NOMO-1 treated with dmso at 0.1 percent for 144 hours (cell line): ENCODE data around the gene FARP1.

Experiments used
- DNase-seq: peaks from one replicate; lab custom pipeline; 2025; ENCODE audit not compliant: unreplicated experiment; lab: John Stamatoyannopoulos, UW

The FARP1 gene

DNA sequence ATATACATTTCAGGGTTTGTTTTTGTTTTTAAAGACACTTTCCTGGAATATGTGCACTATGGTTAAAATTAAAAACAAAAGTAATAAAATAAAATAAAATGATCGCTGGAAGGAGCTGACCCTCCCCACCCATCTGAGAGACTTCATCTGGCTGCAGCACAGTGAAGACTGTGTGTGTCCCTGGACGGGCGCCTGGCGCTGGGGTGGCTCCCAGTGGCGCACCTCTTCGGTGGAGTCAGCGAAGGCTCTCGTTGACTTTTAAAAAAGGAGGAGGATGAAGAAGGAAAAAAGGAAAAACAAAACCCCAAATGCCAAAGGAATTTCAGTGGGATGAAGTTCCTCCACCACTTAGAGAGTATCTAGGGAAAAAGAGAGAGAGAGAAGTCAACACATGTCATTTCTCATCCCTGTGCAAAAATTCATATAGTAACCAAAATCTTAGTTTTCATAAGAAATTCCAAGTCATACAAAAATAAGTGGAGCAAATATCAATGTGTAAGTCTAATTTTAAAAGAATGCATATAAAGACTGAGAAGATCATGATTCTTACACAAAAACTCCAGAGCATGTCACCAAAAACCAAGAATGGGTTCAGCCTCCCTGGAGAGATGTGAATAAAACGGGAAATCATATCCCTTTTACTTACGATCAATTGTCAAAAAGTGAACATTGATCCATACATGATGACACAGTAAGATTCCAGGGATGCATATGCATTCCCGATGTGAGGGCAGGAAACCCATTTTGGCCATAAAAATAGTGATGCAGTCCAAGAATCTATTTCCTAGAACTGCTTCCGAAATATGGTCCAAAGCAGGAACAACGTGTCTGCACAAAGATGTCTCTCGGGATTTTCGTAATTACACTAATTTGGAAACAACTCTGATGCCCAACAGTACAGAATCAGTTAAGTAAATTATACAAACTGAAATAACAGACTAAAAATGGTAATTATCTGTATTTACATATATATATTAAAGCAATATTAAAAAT is 310.3 kb downstream of the FARP1 start:
- no peak for DNase-seq

GRCh38 chr13:98454389-98454881 is 311.5 kb downstream of the FARP1 start:
- DNase-seq: no peak

- no peak for DNase-seq
These were observed 313.5 kb downstream of the FARP1 start for GRCh38 chr13:98456413-98456845.

DNA sequence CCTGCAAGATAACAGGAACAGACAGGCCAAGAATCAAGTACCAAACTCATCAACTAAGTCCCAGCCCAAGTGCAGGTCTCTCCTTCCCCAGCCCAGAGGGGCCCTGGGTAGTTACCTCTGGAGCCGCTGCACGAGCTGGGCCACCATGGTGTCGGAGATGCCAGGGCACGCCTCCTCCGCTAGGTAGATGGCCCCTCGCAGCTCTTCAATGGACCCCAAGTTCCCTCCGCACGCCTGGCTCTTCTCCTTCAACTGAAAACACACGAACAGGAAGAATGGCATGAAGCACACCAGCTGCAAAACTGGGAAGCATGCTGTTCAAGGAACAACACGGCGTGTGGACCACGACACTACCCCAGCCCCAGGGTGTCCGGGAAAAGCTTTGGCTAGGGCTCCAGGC is 314.2 kb downstream of the FARP1 start:
- no peak for DNase-seq

DNA sequence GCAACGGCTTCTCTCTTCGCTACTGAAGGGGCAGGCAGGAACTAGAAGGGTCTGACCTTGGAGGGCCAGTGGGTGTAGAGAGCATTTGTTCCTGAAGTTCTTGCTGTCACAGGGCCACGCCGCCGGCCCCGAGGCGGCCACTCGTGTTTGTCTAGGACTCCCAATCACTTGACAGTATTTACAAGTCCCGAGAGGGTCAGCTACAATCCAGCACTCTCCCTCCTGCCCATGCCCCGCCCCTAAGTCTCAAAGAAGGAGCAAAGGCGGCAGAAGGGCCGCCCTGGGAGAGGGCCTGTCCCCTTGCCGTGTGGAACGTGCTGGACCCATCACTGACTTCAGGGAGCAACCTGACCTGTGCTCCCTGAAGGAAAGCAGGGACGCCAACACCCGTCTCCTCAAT is 315.5 kb downstream of the FARP1 start:
- DNase-seq: no peak

GRCh38 chr13:98459171-98459681 is 316.3 kb downstream of the FARP1 start:
- no peak for DNase-seq

DNA sequence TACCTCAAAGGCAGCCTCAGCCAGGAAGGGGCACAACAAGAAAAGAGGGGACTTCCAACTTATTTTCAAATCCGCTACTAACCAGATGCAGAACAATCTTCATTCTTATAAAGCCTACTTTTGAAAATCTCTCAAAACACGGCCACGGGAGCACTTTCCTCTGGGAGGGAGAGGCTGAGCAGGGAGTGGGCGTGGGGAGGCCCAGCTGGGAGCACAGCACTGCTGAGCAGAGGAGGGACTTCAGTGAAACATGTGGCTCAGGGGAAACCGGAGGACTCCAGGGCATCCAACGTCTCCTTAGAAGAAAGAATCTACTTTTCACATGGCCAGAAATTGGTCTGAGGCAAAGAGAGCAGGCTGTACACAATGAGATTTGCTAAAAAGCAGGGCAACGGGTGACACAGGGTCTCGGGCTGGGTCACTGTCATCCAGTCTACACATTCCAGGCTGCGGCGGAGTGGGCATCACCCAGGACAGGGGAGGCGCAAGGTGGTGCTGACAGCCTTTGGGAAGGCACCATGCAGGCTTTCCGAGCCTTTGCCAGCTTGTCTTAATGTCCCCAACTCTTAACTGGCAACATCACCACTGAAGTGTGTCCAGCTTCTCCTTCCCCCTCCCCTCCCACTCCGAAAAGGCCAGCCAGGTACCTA is 317.0 kb downstream of the FARP1 start:
- DNase-seq: no peak

DNA sequence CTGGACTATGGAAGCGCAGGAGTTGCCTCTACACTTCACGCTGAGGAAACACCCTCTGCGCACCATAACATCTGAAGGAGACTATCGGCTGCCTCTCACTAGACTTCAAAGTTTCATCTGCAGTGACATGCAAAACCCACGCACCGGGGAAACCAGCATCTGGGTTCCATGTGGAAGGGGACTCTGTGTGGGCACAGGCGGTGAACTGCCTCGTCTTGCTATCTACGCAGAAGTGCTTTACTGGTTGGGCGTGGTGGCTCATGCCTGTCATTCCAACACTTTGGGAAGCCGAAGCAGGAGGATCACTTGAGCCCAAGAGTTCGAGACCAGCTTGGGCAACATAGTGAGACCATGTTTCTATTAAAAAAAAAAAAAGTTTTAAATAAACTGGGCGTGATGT is 317.6 kb downstream of the FARP1 start:
- DNase-seq: no peak

- no peak for DNase-seq
These were observed 318.8 kb downstream of the FARP1 start for GRCh38 chr13:98461486-98462240.

DNA sequence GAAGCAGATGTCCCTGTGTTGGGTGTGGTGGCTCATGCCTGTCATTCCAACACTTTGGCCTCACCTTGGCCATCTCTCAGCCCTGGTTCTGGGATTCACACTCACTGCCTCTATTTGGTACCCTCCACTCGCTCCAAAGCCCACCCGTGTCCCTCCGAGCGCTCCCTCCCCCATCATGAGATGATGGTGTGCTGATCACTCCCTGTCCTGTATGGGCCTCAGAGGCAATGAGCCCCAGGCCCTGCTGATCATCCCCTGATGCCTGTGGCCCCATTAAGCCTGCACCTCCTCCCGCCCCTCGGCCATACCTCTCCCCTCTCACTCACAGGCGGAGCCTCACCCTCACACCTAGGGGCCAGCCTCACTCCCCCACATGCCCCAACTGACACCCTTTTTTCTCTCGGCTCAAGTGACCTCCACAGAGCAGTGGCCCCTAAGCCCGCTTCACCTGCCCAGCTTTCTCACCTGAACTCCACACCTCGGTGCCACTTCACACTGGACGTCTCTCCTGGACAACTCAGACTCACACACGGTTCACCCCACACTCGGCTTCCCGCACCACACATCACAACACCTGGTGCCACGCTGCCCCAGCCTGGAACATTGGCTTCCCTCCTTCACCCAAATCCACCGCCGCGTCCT is 319.5 kb downstream of the FARP1 start:
- DNase-seq: no peak

DNA sequence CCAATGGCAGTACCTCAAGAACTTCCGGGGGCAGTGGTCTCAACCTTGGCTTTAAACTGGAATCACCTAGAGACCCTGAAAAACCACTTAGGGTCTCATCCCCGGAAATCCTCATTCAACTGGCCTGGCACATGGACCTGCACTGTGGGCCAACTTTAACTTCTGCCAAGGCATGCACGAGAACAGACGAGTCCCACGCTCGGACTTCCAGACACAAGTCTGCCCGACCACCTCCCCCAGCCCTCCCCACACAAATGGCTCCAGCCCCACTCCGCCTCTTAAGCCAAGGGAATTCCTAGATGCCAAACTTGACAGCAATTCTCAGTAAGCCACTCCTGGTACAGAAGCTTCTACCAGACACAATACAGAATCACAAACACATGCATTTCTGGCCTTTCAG is 320.1 kb downstream of the FARP1 start:
- no peak for DNase-seq

DNA sequence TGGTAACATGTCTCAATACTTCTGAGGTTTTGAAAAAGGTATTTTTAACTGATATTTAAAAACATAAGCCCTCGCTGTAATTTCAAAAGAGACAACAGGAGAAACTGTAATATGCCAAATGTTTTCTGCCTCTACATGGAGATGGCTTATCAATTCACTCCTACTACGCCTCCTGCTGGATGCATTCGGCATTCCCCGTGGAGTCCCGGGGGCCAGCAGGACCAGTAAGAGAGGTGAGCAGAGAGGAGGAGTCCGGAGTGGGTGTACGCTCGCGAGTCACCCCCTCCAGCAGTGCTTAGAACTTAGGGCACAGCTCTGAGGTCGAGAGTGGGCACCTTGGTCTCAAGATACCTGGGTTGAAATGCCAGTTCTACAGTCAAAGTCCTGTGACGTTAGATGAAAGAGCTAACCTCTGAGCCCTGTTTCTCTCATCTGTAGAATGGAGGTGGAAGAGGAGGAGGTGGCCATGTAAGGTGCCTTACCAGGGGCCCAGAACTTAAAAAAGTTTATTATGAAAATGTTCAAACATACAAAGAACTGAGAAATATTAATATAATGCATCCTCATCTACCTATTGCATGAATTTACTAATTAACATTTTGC is 323.8 kb downstream of the FARP1 start:
- no peak for DNase-seq

DNA sequence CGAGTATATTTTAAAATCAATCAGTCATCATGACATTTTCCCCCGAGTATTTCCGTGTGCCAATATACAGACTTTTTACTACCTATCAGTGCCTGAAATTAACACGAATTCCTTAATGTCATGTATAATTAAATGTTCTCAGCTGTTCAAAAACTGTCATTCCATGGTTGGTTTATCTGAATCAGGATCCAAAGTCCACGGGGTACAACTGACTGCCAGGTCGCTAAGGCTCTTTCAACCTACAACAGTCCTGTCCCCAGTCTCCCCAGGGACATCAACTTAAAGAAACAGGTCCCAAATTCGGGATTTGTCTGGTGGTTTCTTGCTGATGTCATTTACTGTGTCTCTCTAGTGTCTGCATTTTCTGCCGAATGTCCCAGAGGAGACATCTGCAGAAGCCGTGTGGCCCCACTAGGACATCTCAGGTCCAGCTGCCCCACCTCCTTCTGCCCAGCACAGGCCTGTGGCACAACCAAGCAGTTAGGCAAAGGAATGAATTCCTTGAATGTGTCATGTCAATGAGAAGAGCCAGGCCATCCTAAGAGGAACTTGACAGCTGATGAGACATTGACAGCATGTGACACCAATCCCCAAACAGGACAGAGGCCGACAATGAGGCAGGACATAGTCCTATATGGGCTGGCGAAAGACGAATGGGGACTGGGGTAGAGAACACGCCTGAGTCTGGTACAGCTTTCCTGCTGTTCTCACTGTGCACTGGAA is 324.5 kb downstream of the FARP1 start:
- DNase-seq: no peak

DNA sequence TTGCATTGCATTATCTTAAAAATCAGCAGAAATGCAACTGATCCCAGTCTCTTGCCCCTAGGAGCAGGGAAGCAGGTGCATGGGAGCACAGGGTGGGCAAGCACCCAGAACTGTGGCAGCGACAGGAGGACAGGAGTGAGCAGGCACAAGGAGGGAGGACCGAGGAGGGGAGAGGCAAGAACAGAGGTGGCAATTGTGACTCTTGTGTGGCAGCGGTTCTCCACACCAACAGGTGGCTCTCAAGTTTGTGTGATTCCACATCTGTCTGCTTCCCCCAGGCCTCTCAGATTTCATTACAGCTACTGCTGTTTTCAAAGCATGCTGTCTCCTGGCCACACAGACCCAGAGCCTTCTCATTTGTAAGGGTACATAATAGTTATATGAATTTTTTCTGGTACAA is 325.5 kb downstream of the FARP1 start:
- DNase-seq: no peak

DNA sequence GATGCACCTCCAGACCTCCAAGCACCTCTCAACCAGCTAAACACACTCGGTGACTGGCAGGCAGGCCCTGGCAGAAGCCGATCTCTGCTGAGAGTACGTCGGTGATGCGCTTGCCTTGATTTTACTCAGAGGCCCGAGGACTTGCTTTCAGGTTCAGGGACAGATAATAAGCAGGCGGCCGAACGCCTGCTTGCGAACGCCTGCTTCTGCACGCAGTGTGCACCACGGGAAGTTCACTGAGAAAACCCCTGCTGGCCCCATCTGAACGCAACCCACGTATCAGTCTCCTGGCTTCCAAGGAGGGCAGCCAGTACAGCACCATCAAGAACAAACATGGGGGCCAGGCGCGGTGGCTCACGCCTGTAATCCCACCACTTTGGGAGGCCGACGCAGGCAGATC is 326.0 kb downstream of the FARP1 start:
- DNase-seq: no peak

DNA sequence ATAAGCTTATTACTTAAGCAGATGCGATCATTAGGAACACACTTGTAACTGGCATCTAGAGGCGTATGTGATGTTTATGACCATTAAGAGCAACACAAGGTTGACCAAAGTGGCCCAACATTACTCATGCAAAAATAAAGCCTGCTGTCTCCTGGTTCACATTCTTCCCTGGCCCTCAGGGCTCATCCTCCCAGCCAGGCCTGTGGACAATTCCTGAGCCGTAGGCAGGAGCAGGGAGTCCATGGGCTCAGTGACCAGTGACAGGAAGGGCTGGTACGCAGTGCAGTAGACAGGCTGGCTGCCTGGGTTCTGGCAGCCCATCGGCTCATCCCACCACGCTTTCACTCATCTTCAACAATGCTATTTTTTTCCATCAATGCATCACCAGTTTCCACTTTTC is 328.0 kb downstream of the FARP1 start:
- DNase-seq: no peak

GRCh38 chr13:98471934-98472333 is 329.0 kb downstream of the FARP1 start:
- no peak for DNase-seq

DNA sequence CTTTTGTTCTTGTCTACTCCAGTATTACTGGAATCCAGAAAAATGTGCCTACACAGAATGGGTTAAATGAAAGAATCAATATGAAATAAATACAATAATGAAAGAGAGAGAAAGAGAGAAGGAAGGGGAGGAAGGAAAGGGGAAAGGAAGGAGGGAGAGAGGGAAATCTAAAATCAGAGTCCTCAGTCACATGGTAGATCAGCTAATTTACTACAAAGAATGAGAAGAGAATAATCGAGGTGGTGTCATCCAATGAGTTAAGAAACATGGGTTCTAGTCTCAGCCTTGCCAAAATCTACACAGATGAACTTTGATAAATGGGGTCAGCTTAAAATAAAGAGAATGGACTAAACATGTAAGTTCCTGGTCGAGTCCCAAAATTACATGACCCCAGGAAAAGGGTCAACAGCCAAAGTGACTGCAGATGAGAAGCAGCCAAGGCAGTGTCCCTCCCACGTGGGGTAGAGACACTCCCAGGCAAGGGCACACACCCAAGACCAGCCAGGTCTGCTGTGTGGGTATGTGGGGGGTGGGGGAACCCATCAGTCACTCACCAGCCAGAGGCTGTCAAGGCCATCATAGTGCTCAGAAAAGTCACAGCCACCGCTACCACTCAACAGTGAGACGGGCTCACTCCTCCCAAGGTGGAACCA is 330.4 kb downstream of the FARP1 start:
- DNase-seq: no peak

DNA sequence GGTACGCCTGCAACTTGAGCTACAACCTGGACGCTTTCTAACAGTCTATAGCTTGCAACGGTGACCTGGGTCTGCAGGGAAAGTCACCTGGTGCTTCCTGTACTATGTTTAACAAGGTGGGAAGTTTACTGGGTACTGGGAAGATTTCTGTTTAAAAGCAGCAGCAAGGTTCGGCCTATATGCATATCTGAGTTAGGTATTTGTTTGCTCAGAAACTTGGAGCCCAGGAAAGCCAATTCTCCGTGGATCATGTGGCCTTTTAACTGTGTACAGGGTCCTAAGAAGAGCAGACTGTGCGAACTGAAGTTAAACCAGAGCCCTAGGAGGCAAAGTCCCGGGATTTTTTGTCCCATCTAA is 330.9 kb downstream of the FARP1 start:
- no peak for DNase-seq
